CD4-positive, alpha-beta T cell treated with Interleukin-6 at 100 ng/mL for 8 hours (primary cell): ENCODE results near the gene TIGD6.

Experiments
- DNase-seq: peaks from one replicate; pipeline ENCODE4 v3.0.0-alpha.2; 2020; ENCODE audit warnings: mixed read lengths, low spot score

Gene TIGD6

GRCh38 chr5:150016537-150016936 is 16.1 kb upstream of the TIGD6 start:
- no peak for DNase-seq

GRCh38 chr5:150015415-150015814 is 15.0 kb upstream of the TIGD6 start:
- DNase-seq: no peak

- DNase-seq: no peak
These were observed 14.0 kb upstream of the TIGD6 start for GRCh38 chr5:150014456-150014855.

- no peak for DNase-seq
These were observed 13.5 kb upstream of the TIGD6 start for GRCh38 chr5:150013931-150014330.

- DNase-seq: no peak
These were observed 9.4 kb upstream of the TIGD6 start for GRCh38 chr5:150009671-150010387.

GRCh38 chr5:150007050-150007449 is 6.6 kb upstream of the TIGD6 start:
- DNase-seq: no peak

- DNase-seq: no peak
These were observed 5.9 kb upstream of the TIGD6 start for GRCh38 chr5:150006318-150006717.

- DNase-seq: peak; percentile 64
These were observed 1.4 kb upstream of the TIGD6 start for GRCh38 chr5:150001660-150002486.

GRCh38 chr5:150000990-150001659 is 671 bp upstream of the TIGD6 start:
- peak; percentile 10 for DNase-seq

GRCh38 chr5:149999866-150000255 is 593 bp downstream of the TIGD6 start:
- DNase-seq: no peak

- DNase-seq: no peak
These were observed 1.1 kb downstream of the TIGD6 start for GRCh38 chr5:149999359-149999758.

- no peak for DNase-seq
These were observed 2.2 kb downstream of the TIGD6 start for GRCh38 chr5:149998281-149998680.

- no peak for DNase-seq
These were observed 4.1 kb downstream of the TIGD6 start for GRCh38 chr5:149996205-149996890.

GRCh38 chr5:149995385-149996204 is 4.9 kb downstream of the TIGD6 start:
- DNase-seq: no peak

- DNase-seq: no peak
These were observed 7.0 kb downstream of the TIGD6 start for GRCh38 chr5:149993471-149993870.

GRCh38 chr5:149990518-149991376 is 9.7 kb downstream of the TIGD6 start:
- peak; percentile 67 for DNase-seq

- DNase-seq: no peak
These were observed 12.3 kb downstream of the TIGD6 start for GRCh38 chr5:149988126-149988525.

- DNase-seq: no peak
These were observed 17.9 kb downstream of the TIGD6 start for GRCh38 chr5:149982505-149982904.

- DNase-seq: no peak
These were observed 19.2 kb downstream of the TIGD6 start for GRCh38 chr5:149981206-149981605.

GRCh38 chr5:149979896-149980295 is 20.6 kb downstream of the TIGD6 start:
- DNase-seq: no peak
